CD4-positive, alpha-beta T cell treated with Interleukin-12 subunit alpha and Interleukin-12 subunit beta, for 1 hour (primary cell): Measurements from ENCODE around the gene OPN1LW.
"Not testable (repeated sequence)": the region's sequence is repeated elsewhere in the genome, so short reads cannot be mapped to it uniquely, and the experiment has no call there.

Source experiments
- DNase-seq: peaks from one replicate; pipeline ENCODE4 v3.0.0-alpha.2; 2020

The OPN1LW gene

DNA sequence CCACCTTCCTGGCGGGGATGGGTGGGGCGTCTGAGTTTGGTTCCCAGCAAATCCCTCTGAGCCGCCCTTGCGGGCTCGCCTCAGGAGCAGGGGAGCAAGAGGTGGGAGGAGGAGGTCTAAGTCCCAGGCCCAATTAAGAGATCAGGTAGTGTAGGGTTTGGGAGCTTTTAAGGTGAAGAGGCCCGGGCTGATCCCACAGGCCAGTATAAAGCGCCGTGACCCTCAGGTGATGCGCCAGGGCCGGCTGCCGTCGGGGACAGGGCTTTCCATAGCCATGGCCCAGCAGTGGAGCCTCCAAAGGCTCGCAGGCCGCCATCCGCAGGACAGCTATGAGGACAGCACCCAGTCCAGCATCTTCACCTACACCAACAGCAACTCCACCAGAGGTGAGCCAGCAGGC is at the start of gene OPN1LW:
TSS of gene OPN1LW (plus strand) at position 234 of the 400 bp plus-strand sequence. CDS start at position 275, 41 bp downstream.
- not testable (repeated sequence) for DNase-seq

DNA sequence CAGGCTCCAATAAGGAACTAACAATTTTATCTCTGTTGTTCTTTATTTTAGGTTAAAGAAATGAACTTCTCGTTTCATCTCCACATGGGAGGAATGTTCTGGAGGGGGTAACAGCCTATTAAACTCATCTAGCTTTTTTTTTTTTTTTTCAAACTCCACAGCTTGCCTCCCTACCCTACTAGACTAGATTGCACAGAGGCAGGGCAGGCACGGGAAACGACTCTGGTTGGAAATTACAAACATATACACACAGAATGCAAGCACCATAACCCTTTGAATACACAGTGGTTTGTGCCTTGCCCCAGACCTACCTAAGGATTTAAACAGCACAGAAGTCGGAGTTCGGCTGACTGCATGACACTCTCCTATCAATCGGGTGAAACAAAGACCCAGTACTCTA is 49.2 kb upstream of the OPN1LW start:
- no peak for DNase-seq

DNA sequence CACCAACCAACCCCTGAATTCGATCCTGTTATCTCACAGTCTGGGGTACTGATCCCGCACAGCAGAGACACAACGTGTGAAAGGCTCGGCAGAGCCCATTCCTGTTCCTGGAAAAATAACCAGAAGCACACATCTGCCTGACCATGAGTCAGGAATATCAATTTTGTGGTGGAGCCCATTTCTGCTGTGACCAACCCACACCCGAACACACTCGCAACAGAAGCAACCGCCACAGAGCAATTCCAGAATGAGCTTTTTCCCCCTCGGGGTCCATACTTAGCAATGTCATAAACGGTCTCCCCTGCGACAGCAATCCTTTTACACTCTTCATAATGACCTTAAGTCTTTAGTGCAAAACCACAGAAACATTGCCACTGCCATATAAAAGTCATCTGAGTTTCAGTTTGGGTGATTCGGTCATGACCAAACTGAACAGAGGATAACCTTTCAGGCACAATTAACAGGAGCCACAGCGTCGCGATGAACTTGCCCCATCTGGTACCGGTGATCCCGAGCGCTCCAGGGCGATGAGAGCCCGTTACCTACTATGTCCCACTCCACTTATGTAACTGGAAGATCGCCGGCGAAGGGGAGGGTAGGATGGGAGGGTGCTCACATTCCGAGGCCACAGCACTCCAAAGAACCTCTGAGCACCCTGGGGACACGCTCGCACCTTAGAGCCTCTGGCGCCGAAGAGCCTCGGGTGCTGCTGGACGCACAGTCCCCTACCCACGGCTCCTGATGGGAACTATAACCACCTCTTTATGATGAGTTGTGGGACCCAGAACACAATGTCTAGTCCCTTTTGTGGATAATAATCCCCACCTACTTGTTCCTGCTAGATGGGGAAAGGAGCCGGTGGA is 47.7 kb upstream of the OPN1LW start:
- DNase-seq = peak; percentile 27

DNA sequence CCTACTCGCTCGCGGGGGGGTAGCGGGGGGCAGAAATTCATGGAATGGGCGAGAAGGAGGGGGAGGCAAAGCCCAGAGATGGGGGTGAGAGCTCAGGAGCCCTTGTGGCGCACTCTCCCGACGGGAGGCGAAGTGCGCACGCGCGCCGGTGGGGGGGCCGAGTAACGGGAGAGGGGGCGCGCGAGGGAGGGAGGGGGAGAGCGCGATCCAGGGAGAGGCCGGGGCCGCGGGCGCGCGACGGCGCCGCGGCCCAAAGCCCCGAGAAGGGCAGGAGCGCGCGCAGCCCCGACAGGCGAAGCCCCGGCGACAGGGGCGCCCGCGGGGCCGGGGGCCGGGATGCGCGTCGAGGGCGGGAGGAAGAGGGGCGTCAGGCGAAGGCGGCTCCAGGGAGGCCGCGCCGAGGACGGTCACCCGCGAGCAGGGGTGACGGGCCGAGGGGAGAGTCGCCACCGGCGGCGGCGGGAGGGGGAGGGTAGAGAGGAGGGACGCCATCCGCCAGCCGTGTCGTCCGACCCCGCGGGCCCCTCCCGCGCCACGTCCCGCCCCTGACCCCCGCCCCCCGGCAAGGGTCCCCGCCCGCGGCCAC is 46.9 kb upstream of the OPN1LW start:
- peak; percentile 78 for DNase-seq

DNA sequence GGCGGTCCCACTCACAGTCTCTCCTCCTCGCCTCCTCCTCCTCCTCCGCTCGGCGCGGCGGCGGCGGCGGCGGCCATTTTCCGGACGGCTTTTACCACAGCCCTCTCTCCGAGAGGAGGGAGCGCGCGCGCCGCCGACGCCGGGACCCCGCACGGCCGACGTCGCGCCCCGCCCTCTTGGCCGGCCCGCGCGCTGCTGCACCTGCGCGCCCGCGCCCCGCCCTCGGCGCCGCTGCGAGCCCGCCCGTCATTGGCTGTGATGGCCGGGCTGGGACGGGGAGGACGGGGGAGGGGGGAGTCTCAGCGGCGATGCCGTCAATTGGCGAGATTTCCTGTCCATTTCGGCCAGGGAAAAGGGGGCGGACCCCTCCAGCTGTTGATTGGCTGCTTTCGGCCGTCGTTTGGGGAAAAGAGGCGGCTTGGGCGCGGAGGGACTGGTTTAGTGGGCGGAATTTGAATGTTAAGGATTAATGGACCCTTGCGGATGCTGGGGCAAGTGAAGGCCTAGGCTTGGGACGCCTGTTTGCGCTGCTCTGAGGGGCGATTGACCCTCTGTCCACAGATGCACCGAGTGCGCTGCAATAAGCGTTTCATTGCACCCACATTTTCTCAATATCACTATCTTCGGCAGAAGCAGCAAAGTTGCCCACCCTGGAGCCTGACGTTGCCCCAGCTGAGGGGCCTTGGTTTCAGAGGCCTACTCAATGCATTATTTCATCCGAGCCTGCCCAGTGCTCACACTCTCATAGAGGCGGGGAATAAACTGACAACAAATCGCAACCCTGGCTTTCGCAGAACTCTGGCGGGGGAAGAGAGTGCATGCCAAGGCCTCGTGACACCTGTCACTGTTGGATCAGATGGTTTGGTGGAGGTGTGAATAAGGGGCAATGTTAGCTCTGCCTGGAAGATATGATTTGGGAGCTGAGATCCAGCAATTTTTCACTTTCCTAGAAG is 46.2 kb upstream of the OPN1LW start, which contains the start of gene MECP2:
TSS of gene MECP2 (minus strand) at position 129 of the 953 bp plus-strand sequence.
- DNase-seq = peak; percentile 92

DNA sequence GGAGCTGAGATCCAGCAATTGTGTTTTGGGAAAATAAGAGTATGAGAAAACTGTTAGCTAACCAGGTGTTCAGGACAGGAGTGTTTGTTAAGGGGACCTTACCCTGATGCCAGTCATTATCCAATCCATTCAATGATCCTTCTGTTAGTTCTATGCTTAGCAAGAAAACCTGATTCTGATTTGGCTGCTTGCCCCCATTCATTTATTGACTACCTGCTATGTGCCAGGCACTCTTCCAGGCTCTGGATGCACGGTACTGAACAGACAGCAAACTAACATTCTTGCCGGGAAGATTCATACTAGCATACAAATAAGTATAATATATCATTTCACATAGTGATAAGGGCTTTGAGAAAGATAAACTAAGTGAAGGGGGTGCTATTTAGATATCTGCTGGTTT is 45.5 kb upstream of the OPN1LW start:
- no peak for DNase-seq

DNA sequence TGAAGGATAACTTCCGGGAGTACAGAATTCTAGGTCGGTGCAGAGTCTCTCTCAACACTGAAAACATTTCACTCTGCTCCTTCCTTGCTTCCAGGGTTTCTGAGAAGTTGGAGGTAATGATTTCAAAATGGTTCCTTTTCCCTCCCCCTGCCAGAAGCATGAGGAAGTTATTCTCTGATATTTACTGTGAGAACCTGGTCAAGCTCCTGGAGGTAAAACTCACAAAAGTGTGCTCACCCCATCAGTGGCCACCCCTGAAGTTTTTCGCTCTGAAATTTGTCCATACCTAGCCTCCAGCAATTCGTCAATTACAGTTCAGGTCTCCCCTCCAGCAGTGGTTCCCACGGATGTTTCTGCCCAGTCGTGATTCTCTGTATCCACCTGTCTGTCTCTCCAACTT is 30.3 kb upstream of the OPN1LW start:
- DNase-seq = no peak

DNA sequence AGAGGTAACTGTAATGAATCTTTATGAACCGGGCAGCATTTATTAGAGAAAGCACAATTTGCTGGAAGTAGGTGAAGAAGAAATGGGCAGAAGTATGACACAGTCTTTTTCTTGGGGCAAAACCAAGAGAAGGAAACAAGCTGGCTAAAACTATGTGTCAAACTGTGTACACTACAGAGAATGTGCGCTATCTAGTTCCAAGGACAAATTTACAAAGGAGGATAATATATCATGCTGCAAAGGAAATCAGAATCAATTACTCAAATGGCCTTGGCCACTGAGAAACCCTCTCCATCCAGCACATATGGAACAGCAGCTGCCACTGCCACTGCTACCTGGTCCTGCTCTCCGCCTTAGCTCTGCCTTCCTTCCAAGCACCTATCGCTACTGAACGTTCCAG is 29.4 kb upstream of the OPN1LW start:
- DNase-seq = no peak

DNA sequence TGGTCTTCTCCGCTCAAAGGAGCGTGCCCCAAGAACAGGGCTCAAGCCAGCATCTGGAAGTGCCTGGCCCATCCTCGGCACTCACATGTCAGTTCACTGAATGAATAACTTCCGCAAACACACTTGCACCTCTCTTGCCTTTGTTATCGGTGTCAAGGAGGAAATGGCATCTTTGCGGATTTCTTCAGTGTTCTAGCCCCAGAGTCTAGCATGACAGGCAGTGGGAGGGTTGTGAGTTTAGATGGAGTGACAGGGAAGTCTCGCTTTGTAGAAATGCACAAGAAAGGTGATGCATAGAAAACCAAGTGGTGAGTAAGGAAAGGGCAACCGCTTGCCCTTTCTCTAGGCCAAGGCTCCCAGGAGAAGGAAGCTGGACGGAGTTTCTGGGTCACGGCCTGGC is 29.0 kb upstream of the OPN1LW start:
- no peak for DNase-seq

DNA sequence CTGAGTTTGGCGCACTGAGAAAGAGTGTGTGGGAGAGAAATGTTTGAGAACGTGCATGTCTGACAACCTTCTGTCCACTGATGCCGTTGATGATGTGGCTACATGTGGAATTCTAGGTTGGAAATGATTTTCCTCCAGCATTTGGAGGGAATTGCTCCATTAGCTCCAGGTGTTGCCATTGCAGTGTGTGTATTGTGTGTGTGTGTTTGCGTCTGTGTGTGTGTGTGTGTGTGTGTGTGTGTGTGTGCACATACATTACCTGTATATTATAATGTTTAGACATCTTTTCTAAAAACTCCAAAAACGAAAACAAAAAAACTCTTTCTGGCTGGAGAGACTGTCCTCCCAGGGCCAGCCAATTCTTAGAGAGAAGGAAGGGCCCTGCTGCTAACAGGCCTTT is 28.3 kb upstream of the OPN1LW start:
- DNase-seq = no peak

DNA sequence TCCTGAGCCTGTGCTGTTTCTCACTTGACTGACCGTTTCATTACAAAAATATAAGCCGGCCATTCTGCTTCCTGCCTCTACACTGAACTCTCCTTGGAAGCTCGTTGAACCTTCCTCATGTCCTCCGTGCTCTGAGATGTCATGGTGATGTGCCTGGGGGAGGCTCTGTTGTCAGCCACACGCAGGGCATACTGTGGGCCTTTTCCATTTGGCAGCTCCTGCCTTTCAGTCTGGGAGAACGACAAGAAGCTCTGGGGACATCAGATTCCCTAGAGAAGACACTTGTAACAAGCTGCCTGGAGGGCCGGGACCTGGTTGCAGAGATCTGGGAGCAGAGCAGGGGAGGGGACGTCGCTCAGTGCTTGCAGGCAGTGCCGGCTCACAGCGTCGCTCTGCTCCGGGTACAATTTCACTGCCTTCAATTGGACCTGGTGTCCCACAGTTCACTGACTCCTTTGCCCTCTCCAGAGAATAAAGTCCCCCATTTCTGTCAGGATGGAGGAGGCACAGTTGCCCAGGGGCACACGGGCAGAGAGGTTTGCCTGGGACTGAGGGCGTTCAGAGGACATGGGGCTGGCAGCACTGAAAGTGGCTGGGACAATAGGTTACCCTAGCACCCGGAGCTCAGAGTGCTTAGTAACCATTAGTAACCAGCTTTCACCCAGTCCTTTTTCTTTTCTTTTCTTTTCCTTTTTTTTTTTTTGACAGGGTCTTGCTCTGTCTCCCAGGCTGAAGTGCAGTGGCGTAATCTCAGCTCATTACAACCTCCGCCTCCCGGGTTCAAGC is 27.4 kb upstream of the OPN1LW start:
- DNase-seq = no peak

DNA sequence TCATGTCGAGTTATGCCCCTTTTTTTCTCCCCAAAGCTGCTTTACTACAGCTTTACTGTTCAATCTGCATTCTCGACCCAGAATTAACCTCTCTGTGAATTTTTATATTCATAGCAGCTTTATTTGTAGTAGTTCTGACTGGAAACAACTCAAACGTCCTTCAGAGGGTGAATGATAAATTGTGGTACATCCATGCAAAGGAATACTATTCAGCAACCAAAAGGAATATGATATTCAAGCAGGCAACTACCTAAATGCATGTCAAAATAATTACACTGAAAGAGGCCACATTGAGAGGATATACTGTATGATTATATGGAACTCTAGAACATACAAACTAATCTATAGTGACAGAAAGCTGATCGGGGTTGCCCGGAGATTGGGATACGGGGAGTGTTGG is 26.5 kb upstream of the OPN1LW start:
- no peak for DNase-seq

DNA sequence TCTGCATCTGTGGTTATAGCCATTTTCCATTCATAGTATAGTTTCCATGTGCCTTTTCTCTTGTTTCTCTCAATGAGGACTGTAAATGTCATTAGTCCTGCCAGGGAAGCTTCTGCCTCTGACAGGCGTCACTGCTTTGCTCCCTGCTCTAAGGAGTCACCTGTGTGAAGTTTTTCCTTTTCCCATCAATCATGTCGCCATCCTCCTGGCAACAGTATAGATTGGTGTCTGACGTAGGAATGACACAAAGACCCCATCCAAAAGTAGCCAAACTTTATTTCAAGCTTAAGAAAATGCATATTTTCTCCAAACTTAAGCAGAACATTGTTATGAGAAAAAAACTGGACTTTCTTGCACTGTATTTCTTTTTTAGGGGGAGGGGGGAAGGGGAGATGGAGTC is 23.5 kb upstream of the OPN1LW start:
- DNase-seq = no peak

DNA sequence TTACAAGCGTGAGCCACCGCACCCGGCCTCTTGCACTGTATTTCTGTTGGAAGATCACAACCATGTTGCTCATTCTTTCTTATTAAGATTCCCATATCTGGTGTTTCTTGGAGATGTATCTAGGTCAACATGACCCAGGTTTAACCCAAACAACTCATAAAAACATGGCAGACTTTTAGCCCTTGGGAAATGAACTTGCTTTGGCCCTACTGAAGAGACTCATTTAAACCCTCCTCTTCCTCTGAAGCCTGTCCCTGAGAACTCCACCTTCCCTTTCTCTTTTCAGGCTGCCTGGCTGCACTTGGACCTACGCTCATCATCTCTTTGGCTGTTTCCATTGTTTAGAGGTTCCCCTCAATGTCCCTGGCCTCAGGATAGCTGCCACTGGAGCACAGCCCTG is 22.8 kb upstream of the OPN1LW start:
- DNase-seq = no peak

DNA sequence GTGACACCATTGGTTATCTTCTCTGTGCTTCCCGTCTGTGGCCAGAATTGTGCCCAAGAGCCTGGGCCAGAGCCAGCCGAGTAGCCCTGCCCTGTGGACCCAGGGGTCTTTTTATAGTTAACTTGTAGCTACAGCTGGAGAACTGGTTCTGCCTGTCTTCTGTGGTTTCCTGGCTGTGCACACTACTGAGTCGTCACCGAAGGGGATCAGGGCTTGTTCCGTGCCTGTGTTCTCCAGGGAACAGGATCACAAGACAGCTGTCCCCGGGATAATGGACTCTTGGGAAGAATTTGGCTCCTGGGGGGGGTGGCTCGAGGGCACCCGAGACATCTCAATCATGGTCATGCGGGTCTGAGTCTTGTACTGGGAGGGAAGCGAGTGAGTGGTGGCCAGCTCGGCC is 22.1 kb upstream of the OPN1LW start:
- no peak for DNase-seq

DNA sequence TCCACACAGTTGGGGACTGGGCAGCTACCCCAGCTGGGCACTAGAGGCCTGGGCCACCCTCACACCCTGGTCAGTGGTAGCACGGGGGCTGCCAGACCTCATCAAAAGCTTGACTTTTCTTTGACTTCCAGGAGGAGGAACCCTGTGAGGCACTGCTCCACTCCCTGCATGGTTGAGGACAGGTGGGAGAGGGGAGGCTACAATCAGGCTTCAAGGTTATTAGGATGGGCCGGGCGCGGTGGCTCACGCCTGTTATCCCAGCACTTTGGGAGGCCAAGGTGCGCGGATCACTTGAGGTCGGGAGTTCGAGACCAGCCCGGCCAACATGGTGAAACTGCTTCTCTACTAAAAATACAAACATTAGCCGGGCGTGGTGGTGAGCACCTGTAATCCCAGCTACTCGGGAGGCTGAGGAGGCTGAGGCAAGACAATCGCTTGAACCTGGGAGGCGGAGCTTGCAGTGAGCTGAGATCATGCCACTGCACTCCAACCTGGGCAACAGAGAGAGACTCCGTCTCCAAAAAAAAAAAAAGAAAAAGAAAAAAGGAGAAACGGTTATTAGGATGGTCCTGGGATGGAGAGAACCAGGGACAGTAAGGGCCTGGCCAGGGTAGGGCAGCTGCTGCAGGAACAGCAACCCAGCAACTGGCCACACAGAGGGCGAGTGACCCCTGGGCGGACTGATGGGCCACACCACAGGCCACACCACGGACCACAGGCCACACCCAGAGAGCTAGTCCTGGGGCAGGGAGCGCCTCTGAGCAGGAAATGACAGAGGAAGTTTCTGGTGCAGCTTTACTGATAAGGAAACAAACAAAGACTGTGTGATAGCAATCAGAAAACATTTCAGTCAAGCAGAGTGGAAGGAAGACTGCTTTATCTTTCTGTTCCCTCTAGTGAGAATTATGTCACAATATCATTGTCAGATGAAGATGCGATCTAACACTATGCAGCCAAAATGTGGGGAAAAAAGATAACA is 20.5 kb upstream of the OPN1LW start:
- DNase-seq = peak; percentile 58

DNA sequence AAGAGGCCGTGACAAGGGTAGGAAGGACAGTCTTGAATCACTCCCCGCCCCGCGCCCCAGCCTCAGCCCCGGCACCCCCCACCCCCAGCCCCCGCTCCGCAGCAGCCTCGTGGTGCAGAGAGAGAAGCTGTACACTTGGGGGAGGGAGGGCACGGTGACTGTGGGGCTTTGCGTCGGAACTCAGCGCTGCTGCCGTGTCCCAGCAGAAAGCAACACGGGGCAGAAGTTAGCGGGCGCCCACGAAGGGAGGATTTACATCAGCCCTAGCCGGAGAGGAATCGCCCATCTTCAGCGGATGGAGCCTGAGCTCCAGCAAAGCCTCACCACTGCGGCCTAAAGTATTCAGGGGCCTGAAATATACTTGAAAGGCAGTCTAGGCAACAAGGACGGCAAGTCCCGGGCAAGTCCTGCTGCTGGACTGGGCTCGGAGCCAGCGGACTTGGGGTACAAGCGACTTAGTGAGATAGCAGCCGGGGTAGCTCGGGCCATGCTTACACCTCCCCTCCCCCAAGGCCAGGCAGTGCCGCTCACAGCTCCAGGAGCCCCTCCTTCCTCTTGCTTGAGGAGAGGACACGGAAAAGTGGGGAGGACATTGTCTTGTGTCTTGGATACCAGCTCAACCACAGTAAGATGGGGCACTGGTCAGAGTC is 18.5 kb upstream of the OPN1LW start:
- DNase-seq = no peak

DNA sequence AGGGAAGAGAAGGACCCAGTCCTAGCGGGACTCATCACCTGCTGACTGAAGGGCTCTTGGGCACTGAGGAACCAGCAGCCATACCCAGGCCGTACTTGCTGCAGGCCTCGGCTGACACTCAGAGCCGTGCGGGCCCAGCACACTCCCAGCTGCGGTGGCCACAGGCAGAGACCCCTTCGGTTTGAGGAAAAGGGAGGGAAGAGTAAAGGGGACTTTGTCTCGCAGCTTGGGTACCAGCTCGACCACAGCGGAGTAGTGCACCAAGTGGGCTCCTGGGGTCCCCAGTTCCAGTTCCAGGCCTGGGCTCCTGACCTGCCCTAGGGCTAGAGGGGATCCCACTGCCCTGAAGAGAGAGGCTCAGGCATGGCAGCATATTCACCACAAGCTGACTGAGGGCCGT is 17.9 kb upstream of the OPN1LW start:
- DNase-seq = no peak

DNA sequence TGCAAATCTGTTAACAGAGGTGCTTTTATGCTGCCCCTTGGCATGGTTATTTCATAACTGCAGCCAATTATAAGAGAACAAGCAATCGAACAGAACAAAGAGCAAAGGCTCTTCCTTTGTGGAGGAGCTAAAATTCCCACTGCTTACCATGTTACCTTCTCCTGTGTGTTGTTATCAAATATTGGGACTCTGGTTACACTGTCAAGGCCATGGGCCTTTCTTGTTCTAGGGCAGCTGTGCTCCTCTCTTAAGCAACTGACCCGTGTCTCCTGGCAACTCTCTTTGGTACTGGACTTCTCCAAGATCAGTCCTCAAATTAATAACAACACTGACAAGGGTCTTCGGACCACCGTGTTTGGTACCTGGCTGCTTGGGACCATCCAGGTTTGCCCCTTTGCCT is 12.1 kb upstream of the OPN1LW start:
- no peak for DNase-seq

DNA sequence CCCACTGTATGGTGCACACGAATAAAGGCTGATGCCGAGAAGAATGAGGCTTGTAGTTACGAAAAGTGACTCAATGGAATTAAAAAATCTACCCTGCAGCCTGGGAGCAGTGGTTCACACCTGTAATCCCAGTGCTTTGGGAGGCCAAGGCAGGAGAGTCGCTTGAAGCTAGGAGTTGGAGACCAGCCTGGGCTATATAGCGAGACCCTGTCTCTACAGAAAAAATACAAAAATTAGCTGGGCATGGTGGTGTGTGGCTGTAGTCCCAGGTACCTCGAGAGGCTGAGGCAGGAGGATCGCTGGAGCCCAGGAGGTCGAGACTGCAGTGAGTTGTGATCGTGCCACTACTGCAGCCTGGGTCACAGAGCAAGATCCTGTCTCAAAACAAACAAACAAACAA is 11.7 kb upstream of the OPN1LW start:
- DNase-seq = no peak
